Spleen (tissue), 7 donors: ENCODE measurements around the gene BTBD17.

Experiments used
- POLR2A ChIP-seq, 3 donors: fragments of 450-650 bp; IDR thresholded peaks; one replicate each; pipeline ENCODE4 v1.5.1; 2017; ENCODE audit warnings: antibody characterized with exemption in 3 of 3, mild to moderate bottlenecking in 1 of 3
- TF ChIP-seq, protein P1 (sequence below), 11 experiments: fragments of 200-600 bp in 7 of 11; fragments of 450-650 bp in 4 of 11; sonication (generic) in 4 of 11; IDR thresholded peaks in 8 of 11; conservative IDR thresholded peaks in 3 of 11; 1 replicate in 7 of 11; 2 replicates in 4 of 11; pipeline versions ENCODE4 v1.4.0 to v1.8.0; 2016 to 2021; ENCODE audit warnings: antibody characterized with exemption in 11 of 11, inconsistent platforms in 4 of 11, mild to moderate bottlenecking in 1 of 11
- donor health status: DM: no; HTN: no; CAD: no; lungs with moderate emphysema.
- donor health status: DM: no; HTN: no; CAD: no.
- donor health status: DM: no; HTN: no; CAD: no.

DNA sequence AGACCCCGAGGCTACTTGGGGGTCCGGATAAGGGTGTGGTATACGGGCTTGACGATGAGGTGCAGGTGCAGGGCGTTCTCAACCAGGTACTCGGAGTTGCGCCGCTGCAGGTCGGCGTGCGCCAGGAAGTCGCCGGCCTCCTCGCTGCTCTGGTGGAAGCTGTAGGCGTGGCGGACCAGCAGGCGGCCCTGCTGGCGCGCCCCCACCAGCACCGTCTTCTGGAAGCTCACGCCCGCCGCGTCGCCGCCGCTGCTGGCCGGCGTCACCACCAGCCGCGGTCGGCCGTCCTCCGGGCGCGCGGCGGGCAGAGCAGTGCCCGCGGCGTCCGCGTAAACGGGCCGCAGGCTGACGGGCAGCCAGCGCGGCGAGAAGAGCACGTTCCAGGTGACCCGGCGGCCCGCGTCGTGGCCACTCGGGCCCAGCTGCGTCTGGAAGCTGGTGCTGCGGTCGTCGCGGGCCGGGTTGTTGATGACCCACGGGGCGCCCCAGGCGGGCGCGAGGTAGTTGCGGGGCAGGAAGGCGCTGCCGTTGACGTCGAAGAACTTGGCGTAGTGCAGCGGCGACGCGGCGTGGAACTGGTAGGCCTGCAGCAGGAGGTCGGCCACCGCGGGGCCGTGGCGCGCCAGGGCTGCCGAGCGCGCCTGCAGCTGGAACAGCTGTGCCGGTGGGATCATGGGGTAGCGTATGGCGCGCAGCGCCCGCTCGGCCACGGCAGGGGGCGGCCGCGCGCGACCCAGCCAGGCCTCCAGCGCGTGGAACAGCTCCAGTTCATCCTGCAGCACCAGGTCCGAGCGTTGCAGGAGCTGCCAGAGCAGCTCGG lies 4.8 kb downstream of the BTBD17 start:
- TF ChIP-seq, protein P1, sequence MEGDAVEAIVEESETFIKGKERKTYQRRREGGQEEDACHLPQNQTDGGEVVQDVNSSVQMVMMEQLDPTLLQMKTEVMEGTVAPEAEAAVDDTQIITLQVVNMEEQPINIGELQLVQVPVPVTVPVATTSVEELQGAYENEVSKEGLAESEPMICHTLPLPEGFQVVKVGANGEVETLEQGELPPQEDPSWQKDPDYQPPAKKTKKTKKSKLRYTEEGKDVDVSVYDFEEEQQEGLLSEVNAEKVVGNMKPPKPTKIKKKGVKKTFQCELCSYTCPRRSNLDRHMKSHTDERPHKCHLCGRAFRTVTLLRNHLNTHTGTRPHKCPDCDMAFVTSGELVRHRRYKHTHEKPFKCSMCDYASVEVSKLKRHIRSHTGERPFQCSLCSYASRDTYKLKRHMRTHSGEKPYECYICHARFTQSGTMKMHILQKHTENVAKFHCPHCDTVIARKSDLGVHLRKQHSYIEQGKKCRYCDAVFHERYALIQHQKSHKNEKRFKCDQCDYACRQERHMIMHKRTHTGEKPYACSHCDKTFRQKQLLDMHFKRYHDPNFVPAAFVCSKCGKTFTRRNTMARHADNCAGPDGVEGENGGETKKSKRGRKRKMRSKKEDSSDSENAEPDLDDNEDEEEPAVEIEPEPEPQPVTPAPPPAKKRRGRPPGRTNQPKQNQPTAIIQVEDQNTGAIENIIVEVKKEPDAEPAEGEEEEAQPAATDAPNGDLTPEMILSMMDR (IDR thresholded peaks at IDR 0.05 in 8 of 11, conservative IDR thresholded peaks at IDR 0.05 in 3 of 11) = peak in 1 of 11 experiments; percentile 24
- no peak for TF ChIP-seq POLR2A (IDR thresholded peaks at IDR 0.05)
